ENCODE measurements around the gene NDUFA8. TPM values are rescaled to one million over a fixed set of nuclear protein-coding genes. Genes with fewer than 3 reads are reported as not detected.

Gene NDUFA8
- polyA plus RNA-seq, 1 donor (not counting 4 experiments of a cell fraction or from before 2014, with no cell fraction given), result 105 TPM

GRCh38 chr9:122121931-122122330 lies 37.6 kb downstream of the NDUFA8 start:
- peaks cover 22% of the 10 kb centered on the region for H3K4me1 ChIP-seq (ENCODE audit: control insufficient read depth, extremely low read depth, insufficient read depth, low read length)
- DNase-seq (ENCODE audit: low read depth, low spot score) (no peak), FAIRE-seq (no peak)
- H3K4me2 ChIP-seq (ENCODE audit: control insufficient read depth, extremely low read depth, insufficient read depth, low read depth, low read length), result no peak overlapping the region
- no peak overlapping the region for H3K27ac ChIP-seq (ENCODE audit: control insufficient read depth, insufficient read depth, low read length)
- no peak for TF ChIP-seq EZH2 (IDR thresholded peaks at IDR 0.05; ENCODE audit: low read length)
- TF ChIP-seq CTCF (optimal IDR thresholded peaks at IDR 0.05 in 1 of 3, IDR thresholded peaks at IDR 0.05 in 1 of 3, conservative IDR thresholded peaks at IDR 0.05 in 1 of 3; ENCODE audit: extremely low read depth in 1 of 3, insufficient read depth in 2 of 3, low read length in 3 of 3), result no peak
- peaks cover 3% of the 10 kb centered on the region for H3K27me3 ChIP-seq (ENCODE audit: control insufficient read depth, extremely low read depth, insufficient read depth, low read length)
- no peak overlapping the region for H3K9ac ChIP-seq (ENCODE audit: control insufficient read depth, extremely low read depth, insufficient read depth, low read length)
- H3K4me3 ChIP-seq (ENCODE audit: control insufficient read depth in 2 of 3, extremely low read depth in 1 of 3, insufficient read depth in 2 of 3, low read depth in 1 of 3, low read length in 3 of 3), result no peak overlapping the region
- dilution Hi-C loops (cut with MboI; ENCODE audit: extremely low pct_ligation_motif_present, low sequenced_read_pairs), result no loop called here
- H3K79me2 ChIP-seq (ENCODE audit: control insufficient read depth, insufficient read depth, low read length), result no peaks in the 10 kb centered on the region
- H2AFZ ChIP-seq (ENCODE audit: control insufficient read depth, low read length), result no peak overlapping the region
- H3K36me3 ChIP-seq (ENCODE audit: control insufficient read depth in 2 of 2, extremely low read depth in 1 of 2, insufficient read depth in 2 of 2, low read length in 2 of 2), result no peaks in the 10 kb centered on the region
- H3K9me1 ChIP-seq (ENCODE audit: control insufficient read depth, extremely low read depth, insufficient read depth, low read length), result no peaks in the 10 kb centered on the region
- no peaks in the 10 kb centered on the region for H3K9me3 ChIP-seq (ENCODE audit: control insufficient read depth, low read depth, low read length)
- H4K20me1 ChIP-seq (ENCODE audit: control insufficient read depth, extremely low read depth, insufficient read depth, low read length), result no peaks in the 10 kb centered on the region

GRCh38 chr9:122121391-122121790 lies 38.2 kb downstream of the NDUFA8 start:
- dilution Hi-C loops (cut with MboI; ENCODE audit: extremely low pct_ligation_motif_present, low sequenced_read_pairs), result no loop called here
- Histone ChIP-seq H3K9me3 (ENCODE audit: control insufficient read depth, low read depth, low read length) (no peaks in the 10 kb centered on the region), H3K9me1 (ENCODE audit: control insufficient read depth, extremely low read depth, insufficient read depth, low read length) (no peaks in the 10 kb centered on the region), H3K9ac (ENCODE audit: control insufficient read depth, extremely low read depth, insufficient read depth, low read length) (no peak overlapping the region), H3K4me1 (ENCODE audit: control insufficient read depth, extremely low read depth, insufficient read depth, low read length) (peaks cover 20% of the 10 kb centered on the region), H4K20me1 (ENCODE audit: control insufficient read depth, extremely low read depth, insufficient read depth, low read length) (no peaks in the 10 kb centered on the region), H3K27me3 (ENCODE audit: control insufficient read depth, extremely low read depth, insufficient read depth, low read length) (peaks cover 3% of the 10 kb centered on the region), H3K27ac (ENCODE audit: control insufficient read depth, insufficient read depth, low read length) (no peak overlapping the region), H3K79me2 (ENCODE audit: control insufficient read depth, insufficient read depth, low read length) (no peaks in the 10 kb centered on the region), H3K4me3 (ENCODE audit: control insufficient read depth in 2 of 3, extremely low read depth in 1 of 3, insufficient read depth in 2 of 3, low read depth in 1 of 3, low read length in 3 of 3) (no peak overlapping the region), H2AFZ (ENCODE audit: control insufficient read depth, low read length) (no peak overlapping the region), H3K4me2 (ENCODE audit: control insufficient read depth, extremely low read depth, insufficient read depth, low read depth, low read length) (no peak overlapping the region), H3K36me3 (ENCODE audit: control insufficient read depth in 2 of 2, extremely low read depth in 1 of 2, insufficient read depth in 2 of 2, low read length in 2 of 2) (no peaks in the 10 kb centered on the region)
- DNase-seq (ENCODE audit: low read depth, low spot score) (no peak), FAIRE-seq (no peak)
- TF ChIP-seq CTCF (optimal IDR thresholded peaks at IDR 0.05 in 1 of 3, IDR thresholded peaks at IDR 0.05 in 1 of 3, conservative IDR thresholded peaks at IDR 0.05 in 1 of 3; ENCODE audit: extremely low read depth in 1 of 3, insufficient read depth in 2 of 3, low read length in 3 of 3) (no peak), EZH2 (IDR thresholded peaks at IDR 0.05; ENCODE audit: low read length) (no peak)
